NCI-H82 (cell line): ENCODE measurements around the gene MAP2K6.

Experiments
- DNase-seq: peaks from one replicate; lab custom pipeline; 2025; lab: John Stamatoyannopoulos, UW

The MAP2K6 gene

DNA sequence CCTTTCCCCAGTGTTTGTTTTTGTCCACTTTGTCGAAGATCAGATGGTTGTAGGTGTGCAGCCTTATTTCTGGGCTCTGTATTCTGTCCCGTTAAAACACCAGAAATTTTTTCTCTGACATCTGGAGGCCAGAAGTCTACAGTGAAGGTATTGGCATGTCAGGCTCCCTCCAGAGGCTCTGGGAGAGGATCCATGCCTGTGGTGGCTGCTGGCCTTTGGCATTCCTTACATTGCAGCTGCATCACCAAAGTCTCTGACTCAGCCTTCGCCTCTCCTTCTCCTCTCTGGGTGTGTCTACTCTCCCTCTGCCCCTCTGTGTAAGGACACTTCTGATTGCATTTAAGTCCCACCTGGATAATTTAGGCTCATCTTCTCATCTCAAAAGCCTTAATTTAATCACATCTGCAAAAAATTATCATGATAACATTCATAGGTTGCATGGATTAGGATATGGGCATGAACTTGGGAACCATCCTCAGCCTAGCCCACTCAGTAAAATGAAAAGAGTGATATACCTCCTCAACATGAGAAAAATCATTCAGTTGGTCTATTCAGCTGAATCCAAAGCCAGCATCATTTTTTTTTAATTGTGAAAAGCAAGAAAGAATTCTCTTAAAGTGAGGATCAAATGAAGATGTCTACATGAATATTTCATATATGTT is 78.0 kb downstream of the MAP2K6 start:
- DNase-seq = no peak

DNA sequence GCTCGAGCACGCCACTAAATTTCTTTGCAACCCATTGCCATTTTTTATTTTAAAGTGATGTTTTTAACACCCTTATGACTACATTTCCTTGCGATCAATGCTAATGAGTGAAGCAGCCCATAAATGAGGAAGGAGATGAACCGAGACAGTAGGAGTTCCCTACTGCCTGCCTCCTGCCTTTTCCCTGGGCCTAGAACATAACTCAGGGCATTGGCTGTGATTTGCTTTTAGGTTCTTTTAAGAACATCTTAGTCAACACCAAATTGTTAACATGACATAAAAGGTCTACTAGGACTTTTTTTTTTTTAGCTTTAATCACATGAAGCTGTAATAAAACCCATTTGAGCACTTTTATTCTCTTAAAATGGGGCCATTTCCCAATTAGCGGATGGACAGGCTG is 81.3 kb downstream of the MAP2K6 start:
- DNase-seq = no peak

DNA sequence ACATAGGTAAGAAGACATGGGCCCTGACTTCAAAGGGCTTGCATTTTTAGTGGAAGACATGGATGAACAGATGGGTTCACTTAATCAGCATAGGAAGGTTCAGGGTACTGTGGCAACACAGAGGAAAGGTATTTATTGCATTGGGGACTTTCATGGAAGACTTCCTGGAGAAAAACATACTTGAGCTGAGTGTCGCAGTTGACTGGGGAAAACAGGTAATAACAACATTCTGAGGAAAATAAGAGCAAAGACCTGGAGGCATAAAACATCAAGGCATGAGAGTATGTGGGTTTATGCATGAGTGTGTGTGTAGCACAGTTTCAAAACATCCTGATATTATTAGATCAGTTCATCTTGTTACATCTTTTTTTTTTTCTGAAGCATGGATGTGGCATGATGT is 82.7 kb downstream of the MAP2K6 start:
- DNase-seq = no peak

DNA sequence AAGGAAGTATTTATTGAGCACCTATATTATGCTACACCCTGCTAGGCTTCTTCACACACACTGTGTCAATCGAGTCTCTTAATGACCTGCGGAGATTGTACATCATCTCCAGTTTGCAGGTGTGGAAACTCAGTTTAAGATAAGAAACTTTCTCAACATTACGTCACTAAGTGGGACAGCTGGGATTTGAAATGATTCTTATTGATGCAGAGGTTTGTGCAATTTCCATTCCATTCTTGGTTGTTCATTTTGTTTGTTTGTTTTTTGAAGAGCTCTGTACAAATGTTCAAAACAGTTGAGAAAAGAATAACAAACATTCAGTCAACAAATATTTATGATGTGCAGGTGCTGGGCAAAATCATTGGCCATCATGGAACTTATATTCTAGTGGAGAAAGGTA is 84.8 kb downstream of the MAP2K6 start:
- no peak for DNase-seq

DNA sequence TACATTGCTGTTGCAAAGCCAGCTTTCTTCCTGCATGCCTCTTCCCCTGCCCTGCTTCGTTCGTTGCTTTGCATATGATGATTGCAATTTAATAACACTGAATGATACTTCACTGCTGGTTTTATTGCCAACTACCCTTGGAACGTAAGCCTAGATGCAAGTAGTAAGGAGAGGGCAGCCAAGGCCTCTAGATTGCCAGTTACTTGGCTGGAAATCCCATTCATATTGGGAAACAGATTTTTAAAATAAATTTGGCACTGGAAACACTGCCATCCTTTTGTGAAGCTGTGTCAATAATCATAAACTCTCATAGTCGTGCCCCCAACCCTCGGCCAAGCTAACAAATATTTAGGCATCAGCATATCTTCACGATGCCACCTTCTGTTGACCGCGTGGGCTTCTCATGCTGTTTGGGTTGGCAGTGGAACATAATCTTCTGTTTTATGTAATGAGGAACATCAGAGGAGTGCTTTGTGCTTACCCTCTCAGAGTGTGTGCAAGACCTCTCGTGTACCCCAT is 86.5 kb downstream of the MAP2K6 start:
- DNase-seq = no peak

DNA sequence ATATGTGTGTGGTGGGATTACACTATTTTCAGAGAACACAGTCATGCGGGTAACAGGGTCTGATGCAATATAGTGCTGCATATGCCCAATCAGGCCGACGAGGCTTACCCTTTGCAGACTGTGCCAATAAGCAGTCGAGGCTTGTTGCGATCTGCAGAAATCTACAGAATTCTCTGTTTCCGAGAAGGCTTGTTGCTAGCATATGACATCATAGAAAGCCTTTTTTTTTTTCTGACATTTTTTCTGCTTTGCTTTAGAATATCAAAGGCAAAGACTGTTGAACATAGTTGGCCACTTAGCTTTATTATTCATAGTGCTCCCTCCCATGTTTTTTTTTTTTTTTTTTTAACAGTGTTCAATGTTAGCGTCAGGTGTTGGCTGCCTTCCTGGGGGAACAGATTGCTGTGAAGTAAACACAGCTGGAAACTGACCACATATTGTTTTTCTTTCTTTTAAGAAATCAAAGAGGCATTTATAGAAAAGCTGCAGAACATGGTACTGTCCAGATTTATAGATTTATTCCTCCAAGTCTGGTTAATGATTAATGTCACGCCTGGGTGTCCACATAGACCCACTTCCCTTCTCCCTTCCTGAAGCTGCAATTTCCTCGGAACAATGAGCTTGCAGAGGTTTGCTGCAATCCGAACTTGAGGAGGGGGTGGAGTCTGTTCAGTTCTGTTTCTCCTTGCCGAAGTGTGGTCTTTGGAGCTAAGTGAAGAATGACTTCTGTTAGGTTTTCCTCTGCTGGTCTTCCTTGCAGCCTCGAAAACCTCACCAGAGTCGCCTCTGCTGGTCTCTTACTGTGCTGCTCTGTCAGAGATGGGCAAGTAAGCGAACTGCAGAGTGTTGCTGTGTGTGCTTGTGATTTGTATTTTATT is 87.3 kb downstream of the MAP2K6 start:
- DNase-seq = peak; percentile 28

DNA sequence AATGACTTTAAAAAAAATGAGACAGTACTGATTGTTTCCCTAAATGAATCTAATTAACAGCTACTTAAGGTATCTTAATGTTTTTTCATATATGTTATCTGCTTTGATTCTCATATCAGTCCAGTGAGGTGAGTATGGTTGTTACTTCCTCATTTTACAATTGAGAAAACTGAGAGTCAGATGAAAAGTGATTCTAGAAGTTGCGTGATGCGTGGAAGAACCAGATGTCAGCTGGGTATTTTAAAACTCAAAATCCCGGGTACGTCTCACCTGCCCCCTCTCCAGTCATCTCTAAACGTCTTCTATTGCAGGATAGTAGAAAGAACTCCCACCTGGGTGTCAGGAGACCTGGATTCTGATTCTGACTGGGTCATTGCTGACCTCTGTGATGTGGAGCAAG is 89.2 kb downstream of the MAP2K6 start:
- DNase-seq = no peak

DNA sequence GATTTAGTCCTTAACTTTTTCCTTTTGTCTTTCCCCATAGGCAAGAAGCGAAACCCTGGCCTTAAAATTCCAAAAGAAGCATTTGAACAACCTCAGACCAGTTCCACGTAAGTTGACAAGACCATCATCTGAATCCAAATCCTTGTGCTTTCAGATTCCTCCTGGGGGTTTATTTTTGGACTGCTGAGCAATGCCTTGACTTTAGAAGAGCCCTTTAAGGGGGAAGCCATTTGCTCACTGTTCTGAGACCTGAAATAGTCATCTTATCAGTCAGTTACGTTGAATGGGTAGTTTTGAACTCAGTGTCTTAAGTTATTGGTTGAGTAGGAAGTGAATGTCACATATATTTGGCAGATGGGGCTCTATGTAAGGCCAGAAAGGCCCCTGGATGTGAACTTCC is 91.2 kb downstream of the MAP2K6 start:
- DNase-seq = no peak

DNA sequence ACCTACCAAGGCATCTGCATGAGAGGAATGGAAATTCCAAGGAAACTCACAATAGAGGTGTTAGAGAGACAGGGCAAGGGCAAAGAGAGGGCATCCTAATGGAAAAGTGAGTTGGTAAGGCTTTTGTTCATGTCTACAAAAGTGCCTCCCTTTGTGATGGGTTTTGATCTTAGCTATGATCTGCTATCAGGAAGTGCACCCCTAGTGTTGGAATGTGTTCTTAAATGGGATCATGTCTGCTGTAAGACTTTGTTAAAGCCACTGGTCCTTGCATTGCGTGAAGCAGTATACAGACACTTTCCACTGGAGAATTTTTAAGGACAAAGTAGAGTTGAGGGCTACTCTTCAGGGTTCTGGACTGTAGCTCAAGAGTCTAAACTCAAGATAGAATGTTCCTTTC is 92.0 kb downstream of the MAP2K6 start:
- peak; percentile 50 for DNase-seq

DNA sequence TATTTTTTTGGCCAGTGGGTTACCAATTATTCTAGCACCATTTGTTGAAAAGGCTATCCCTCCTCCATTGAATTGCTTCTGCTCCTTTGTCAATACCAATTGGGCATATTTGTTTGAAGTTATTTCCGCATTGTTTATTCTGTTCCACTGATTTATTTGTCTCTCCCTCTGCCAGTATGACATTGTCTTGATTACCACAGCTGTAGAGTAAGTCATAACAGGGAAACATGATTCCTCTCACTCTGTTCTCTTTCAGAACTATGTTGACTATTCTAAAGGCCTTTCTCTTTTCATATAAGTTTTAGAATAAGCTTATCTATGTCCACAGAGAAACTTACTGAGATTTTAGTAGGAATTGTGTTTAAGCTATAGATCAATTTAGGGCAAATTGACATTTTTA is 94.3 kb downstream of the MAP2K6 start:
- DNase-seq = no peak

DNA sequence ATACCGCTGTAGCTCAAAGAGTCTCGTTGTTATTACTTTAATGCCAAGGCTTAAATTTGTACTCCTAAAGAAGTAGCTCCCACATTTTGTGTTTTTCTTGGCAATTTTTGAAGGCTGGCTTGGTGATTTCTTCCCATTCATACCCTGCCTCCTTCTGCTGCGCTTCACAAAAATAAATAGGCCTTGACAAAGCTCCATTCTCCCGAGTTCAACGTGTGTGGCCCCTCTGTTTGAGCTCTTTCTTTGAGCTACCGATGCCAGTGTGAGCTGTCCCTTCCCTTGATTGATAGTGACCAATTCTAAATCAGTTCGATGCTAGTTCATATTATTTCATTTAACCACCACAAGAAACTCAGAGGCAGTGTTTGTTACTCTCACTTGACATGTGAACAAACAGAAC is 96.8 kb downstream of the MAP2K6 start:
- DNase-seq = no peak

DNA sequence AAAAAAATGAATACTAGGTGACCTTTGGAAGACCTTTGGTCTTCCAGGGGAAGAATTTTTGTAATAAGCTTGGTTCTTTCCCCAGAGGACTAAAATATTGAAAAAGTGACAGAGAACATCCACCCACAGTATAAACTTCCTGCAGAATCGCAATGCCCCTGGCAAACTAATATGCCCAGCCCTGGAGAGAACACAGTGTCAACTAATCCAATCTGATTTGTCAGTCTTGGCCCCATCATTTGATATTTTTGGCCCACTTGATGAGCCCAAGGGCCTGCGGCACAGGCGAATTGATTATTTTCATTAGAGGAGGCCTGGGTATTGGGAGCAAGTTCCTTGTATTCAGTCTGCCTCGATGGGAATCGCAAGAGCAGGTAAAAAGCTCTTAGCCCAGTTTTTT is 98.4 kb downstream of the MAP2K6 start:
- no peak for DNase-seq

DNA sequence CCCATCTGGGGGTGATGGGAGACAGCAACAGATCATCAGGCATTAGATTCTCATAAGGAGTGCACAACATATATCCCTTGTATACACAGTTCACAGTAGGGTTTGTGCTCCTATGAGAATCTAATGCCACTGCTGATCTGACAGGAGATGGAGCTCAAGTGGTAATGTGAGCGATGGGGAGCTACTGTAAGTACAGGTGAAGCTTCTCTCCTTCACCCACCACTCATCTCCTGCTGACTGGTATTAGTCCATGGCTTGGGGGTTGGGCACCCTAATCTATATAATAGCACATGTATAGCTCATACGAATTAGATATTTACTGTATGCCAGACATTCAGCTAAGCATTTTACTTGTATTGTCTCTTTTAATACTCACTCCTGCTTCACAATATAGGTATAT is 101.7 kb downstream of the MAP2K6 start:
- peak; percentile 38 for DNase-seq

DNA sequence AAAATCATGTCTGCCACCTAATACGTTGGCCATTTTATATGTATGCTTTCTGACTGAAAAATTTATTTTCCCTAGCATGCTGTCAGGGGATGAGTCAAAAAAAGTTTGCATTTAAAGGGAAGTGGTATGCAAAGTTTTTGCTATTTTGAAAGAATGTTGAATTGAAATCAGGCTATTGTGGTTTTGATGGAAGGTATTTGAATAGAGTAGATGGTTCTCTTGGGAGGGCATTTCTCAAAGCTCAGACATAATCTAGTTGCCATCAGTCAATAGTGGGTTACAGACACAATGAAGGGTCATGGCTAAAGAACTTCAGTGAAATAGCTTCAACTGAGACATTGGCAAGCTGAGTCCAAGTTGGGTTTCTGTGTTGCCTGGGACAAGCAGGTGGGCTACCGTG is 102.4 kb downstream of the MAP2K6 start:
- no peak for DNase-seq

DNA sequence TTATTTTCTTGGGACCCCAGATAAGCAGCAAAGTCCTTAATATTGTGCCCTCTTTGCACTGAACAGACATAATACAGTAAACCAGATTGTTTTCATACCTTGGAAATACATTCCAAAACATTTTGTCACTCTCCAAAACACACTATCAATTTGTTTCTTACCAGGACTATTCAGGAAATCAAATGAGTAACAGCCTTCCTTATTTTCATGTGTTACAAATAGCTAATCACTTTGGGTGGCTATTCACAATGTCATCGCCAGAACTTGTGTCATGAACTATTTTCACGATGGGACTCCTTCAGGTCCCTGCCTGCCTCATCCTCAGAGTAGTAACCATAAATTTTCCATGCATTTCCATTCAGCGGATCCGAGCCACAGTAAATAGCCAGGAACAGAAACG is 104.5 kb downstream of the MAP2K6 start:
- DNase-seq = no peak

DNA sequence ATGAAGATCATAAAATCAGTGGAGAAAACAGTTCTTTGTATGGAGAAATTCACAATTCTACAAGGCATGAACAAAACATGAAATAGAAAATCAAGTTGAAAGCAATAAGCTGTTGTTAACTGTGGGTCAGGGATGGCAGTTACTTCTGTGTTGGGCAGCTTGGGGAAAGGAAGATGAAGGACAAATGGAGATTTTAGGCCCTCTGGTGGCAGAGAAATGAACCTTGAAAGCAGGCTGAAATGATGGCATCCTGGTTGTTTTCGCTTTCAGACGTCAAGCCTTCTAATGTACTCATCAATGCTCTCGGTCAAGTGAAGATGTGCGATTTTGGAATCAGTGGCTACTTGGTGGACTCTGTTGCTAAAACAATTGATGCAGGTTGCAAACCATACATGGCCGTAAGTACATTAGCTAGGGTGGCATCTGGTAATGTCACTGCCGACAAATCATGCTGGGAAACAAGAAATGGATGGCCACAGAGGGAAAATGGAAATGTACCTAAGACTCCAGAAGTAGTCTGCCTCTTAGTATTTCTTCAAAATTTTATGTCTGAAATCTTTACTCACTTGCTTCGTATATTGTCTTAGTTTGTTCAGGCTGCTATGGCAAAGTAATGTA is 108.9 kb downstream of the MAP2K6 start:
- DNase-seq = peak; percentile 80

DNA sequence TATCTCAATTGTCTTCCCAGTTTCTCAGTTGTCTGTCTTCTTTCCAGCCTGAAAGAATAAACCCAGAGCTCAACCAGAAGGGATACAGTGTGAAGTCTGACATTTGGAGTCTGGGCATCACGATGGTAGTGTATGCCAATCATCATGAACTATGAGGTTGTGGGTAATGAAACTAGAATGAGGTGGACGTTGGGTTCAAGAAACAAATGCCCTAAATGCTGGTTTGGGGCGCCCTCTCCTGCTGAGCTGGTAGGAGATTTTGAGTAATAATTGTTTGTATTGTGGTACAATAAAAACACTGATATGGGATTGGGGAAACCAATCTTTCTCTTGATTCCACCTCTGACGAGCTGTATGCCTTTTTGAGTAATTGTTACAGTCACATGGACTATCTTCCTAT is 110.4 kb downstream of the MAP2K6 start:
- DNase-seq = peak; percentile 56

DNA sequence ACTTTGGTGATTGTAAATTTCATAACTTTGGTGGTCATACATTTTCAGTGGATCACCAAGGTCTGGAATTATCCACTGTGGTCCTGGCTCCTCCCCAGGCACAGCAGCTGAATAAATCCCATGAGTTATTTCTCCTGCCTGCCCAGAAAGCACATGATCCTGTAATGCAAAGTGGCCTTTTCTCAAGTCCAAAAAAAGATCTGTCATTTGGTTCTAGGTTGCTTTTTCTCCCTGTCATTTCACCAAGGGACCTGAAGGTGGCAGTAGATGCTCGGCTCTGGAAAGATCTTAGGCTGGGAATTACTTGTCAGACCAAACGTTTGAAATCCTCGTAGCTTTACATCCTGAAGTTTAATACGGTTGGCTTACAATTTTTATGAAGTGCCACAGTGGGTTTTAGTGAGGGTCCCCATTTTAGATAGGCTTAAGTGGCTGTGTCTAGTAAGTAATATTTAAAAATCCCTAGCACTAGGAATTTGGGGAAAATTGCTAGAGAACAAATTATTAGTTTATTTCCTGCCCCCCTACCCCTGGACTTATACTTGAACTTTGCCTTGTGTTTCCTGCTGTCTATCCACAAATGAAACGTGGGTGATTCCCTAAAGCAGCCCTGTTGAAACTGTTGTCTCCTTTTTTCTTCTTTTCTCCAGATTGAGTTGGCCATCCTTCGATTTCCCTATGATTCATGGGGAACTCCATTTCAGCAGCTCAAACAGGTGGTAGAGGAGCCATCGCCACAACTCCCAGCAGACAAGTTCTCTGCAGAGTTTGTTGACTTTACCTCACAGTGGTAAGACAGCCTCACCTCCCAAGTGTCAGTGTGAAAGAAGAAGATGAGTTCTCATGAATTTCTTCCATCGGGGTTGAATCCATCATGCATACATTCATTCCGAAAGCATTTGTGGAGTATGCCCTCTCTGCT is 111.7 kb downstream of the MAP2K6 start:
- DNase-seq = peak; percentile 86

DNA sequence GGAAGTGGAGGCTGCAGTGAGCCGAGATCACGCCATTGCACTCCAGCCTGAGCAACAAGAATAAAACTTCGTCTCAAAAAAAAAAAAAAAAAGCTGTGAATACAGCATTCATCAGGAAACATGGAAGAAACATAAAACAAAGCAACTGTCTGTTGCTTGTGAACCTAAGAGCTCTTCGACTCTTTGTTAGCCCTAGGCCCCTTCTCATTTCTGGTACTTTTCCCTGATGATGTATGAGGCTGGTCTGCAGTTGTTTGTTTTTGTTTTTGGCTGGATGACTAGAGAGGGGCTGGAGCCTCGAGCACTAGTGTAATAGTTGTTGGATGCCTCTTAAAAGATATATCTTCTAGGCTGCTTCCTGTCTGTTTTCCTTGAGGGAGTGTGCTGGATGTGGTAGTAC is 113.5 kb downstream of the MAP2K6 start:
- DNase-seq = no peak

DNA sequence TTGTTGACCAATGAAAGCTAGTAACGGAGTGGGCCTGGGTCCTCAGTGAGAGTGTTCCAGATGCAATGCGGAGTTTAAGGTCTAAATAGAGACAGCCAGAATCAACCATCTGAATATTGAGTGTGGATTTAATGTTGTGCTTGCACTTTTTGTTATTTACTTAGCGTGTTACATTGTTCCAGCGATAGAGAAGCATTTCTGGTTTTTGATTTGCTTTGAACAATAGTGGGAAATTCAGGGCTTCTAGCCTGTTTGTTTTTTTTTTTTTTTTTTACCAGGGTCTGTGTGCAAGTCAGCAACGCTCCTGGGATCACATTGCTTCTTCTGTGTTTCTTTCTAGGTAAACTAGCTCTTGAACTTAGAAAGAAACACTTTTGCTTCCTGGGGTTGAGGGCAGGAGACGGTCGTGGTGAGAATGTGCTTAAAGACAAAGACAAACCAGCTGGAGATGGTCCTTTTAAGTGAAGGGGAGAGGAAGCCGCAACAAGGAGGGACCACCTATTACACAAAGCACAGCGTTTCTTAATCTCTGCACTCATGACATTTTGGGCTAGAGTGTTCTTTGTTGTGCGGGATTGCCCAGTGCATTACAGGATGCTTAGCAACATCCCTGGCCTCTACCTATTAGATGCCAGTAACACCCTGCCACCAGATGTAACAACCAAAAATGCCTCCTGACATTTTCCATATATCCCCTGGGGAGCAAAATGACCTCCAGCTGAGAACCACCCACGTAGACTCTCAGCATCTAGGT is 119.2 kb downstream of the MAP2K6 start:
- no peak for DNase-seq

DNA sequence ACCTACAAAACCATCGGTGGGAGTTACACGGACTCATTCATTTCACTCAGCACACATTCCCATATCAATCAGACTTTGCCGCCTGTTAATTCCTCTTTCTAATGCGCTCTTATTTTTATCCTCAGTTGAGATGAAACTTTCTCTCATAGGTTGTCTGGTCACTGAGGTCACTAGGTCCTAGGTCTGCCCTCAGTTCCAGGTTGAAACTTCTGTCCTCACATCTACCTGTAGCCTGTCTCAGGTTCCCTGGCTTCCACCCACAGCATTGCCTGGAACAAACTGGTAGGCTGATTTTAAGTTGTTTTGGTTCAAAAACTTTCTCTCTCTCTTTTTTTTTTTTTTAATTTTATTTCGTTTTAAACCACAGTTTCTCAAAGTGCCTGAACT is 119.7 kb downstream of the MAP2K6 start:
- no peak for DNase-seq
